Endodermal cell (in vitro differentiated cells): ENCODE data around the gene AREL1. TPM values are rescaled to one million over a fixed set of nuclear protein-coding genes. Genes with fewer than 3 reads are reported as not detected.

Experiments used
- DNase-seq: peaks from one replicate; pipeline ENCODE4 v3.0.0-alpha.2; 2017
- H3K27ac ChIP-seq: 2 replicates; pipeline ENCODE4 v1.5.1; 2013; ENCODE audit warnings: mild to moderate bottlenecking, low read depth, low read length, moderate library complexity
- H3K27me3 ChIP-seq: 2 replicates; pipeline ENCODE4 v1.6.1; 2013; ENCODE audit warnings: mild to moderate bottlenecking, low read length, moderate library complexity; ENCODE audit not compliant: insufficient read depth, control insufficient read depth, poor library complexity, severe bottlenecking
- H3K36me3 ChIP-seq: 2 replicates; pipeline ENCODE4 v1.7.0; 2013; ENCODE audit warnings: mild to moderate bottlenecking, low read length, moderate library complexity; ENCODE audit not compliant: control insufficient read depth, insufficient read depth
- H3K4me1 ChIP-seq: one replicate; pipeline ENCODE4 v1.7.0; 2013; ENCODE audit warnings: low read length; ENCODE audit not compliant: control insufficient read depth, insufficient read depth
- H3K4me3 ChIP-seq: 2 replicates; pipeline ENCODE4 v1.5.1; 2013; ENCODE audit warnings: mild to moderate bottlenecking, low read length, moderate library complexity
- H3K9ac ChIP-seq: 2 replicates; pipeline ENCODE4 v1.6.1; 2013; ENCODE audit warnings: mild to moderate bottlenecking, low read length, moderate library complexity; ENCODE audit not compliant: poor library complexity, severe bottlenecking; ENCODE audit errors: extremely low read depth
- H3K9me3 ChIP-seq: 2 replicates; pipeline ENCODE4 v1.6.1; 2013; ENCODE audit warnings: mild to moderate bottlenecking, low read length, moderate library complexity; ENCODE audit not compliant: control insufficient read depth
- H3K27ac Mint-ChIP-seq: 2 replicates; pipeline ENCODE4 v1.8.0; 2020; ENCODE audit warnings: mixed read lengths
- H3K27me3 Mint-ChIP-seq: 2 replicates; pipeline ENCODE4 v1.8.0; 2021; ENCODE audit warnings: mild to moderate bottlenecking, mixed read lengths; ENCODE audit not compliant: insufficient read depth
- H3K36me3 Mint-ChIP-seq: 2 replicates; pipeline ENCODE4 v1.8.0; 2020; ENCODE audit warnings: low read depth, mixed read lengths
- H3K4me1 Mint-ChIP-seq: 2 replicates; pipeline ENCODE4 v1.8.0; 2020; ENCODE audit warnings: mixed read lengths
- H3K4me3 Mint-ChIP-seq: 2 replicates; pipeline ENCODE4 v1.8.0; 2020; ENCODE audit warnings: mild to moderate bottlenecking, moderate library complexity, mixed read lengths
- H3K9me3 Mint-ChIP-seq: 2 replicates; pipeline ENCODE4 v1.8.0; 2020; ENCODE audit warnings: mild to moderate bottlenecking, mixed read lengths
- CTCF ChIP-seq: fragments of 200-600 bp; sonication (generic); conservative IDR thresholded peaks from 2 replicates; pipeline ENCODE4 v1.5.0; 2021; ENCODE audit warnings: antibody characterized with exemption, mild to moderate bottlenecking
- WGBS, 2 experiments: methylation state at CpG; one replicate each; pipeline versions ENCODE4 v1.1.5 to v1.1.7; 2013; ENCODE audit warnings: missing lambda C conversion rate in 2 of 2, mixed read lengths in 1 of 2; ENCODE audit not compliant: insufficient coverage in 1 of 2, insufficient read length in 1 of 2; 5-methylcytosine and 5-hydroxymethylcytosine counted together
- total RNA-seq, 2 donors: library from RNA; stranded (reverse); fragmentation: NEBNext Ultra II Directional in 1 of 2; extraction: Animal tissue kit (Norgen Biotek cat#: 25700) in 1 of 2; gene quantifications; 2 replicates in 1 of 2; 3 replicates in 1 of 2; pipeline ENCODE4 v1.2.1, GENCODE V29; 2021

The AREL1 gene
- total RNA-seq, 2 donors from 2014 or later, result 36.5 to 39.0 TPM

GRCh38 chr14:74649673-74650072 lies 63.2 kb downstream of the AREL1 start:
- no peak overlapping the region for H3K4me3 Mint-ChIP-seq
- no peaks in the 10 kb centered on the region for H3K36me3 ChIP-seq
- no peak overlapping the region for H3K4me3 ChIP-seq
- H3K36me3 Mint-ChIP-seq, result no peaks in the 10 kb centered on the region
- no peaks in the 10 kb centered on the region for H3K9me3 ChIP-seq
- peaks cover 5% of the 10 kb centered on the region for H3K4me1 ChIP-seq
- H3K27me3 ChIP-seq, result no peaks in the 10 kb centered on the region
- no peak for DNase-seq
- H3K9me3 Mint-ChIP-seq, result no peaks in the 10 kb centered on the region
- no peak overlapping the region for H3K27ac Mint-ChIP-seq
- H3K27me3 Mint-ChIP-seq, result no peaks in the 10 kb centered on the region
- WGBS, 2 experiments, result 99 to 100% methylated on average over 1 to 2 of the region's 2 CpGs
- TF ChIP-seq CTCF, result no peak
- no peak overlapping the region for H3K9ac ChIP-seq
- peaks cover 20% of the 10 kb centered on the region for H3K4me1 Mint-ChIP-seq
- H3K27ac ChIP-seq, result no peak overlapping the region

- TF ChIP-seq CTCF, result no peak
- H3K4me1 Mint-ChIP-seq, result peaks cover 17% of the 10 kb centered on the region
- H3K27me3 ChIP-seq, result no peaks in the 10 kb centered on the region
- DNase-seq, result peak; percentile 58
- 87 to 100% methylated on average over 3 to 7 of the region's 7 CpGs for WGBS, 2 experiments
- no peak overlapping the region for H3K9ac ChIP-seq
- H3K27me3 Mint-ChIP-seq, result no peaks in the 10 kb centered on the region
- no peaks in the 10 kb centered on the region for H3K36me3 ChIP-seq
- no peaks in the 10 kb centered on the region for H3K9me3 ChIP-seq
- peaks cover 5% of the 10 kb centered on the region for H3K4me1 ChIP-seq
- no peak overlapping the region for H3K4me3 Mint-ChIP-seq
- H3K9me3 Mint-ChIP-seq, result no peaks in the 10 kb centered on the region
- no peak overlapping the region for H3K27ac ChIP-seq
- H3K4me3 ChIP-seq, result no peak overlapping the region
- no peaks in the 10 kb centered on the region for H3K36me3 Mint-ChIP-seq
- H3K27ac Mint-ChIP-seq, result no peak overlapping the region
Measured at GRCh38 chr14:74649167-74649566, 63.7 kb downstream of the AREL1 start.

- Mint-ChIP-seq H3K4me1 (peaks cover 12% of the 10 kb centered on the region), H3K27ac (no peak overlapping the region), H3K27me3 (no peaks in the 10 kb centered on the region), H3K4me3 (no peak overlapping the region), H3K9me3 (no peaks in the 10 kb centered on the region), H3K36me3 (no peaks in the 10 kb centered on the region)
- 94 to 100% methylated on average over 3 to 7 of the region's 7 CpGs for WGBS, 2 experiments
- TF ChIP-seq CTCF, result no peak
- no peaks in the 10 kb centered on the region for H3K27me3 ChIP-seq
- DNase-seq, result no peak
- H3K27ac ChIP-seq, result no peak overlapping the region
- no peak overlapping the region for H3K4me3 ChIP-seq
- peaks cover 3% of the 10 kb centered on the region for H3K4me1 ChIP-seq
- H3K9ac ChIP-seq, result no peak overlapping the region
- H3K9me3 ChIP-seq, result no peaks in the 10 kb centered on the region
- H3K36me3 ChIP-seq, result no peaks in the 10 kb centered on the region
Measured at GRCh38 chr14:74648601-74649000, 64.3 kb downstream of the AREL1 start.
